Measurements from ENCODE around the gene KIF26A. TPM values are rescaled to one million over a fixed set of nuclear protein-coding genes. Genes with fewer than 3 reads are reported as not detected.

KIF26A gene
- total RNA-seq, 1 donor from 2014 or later, result 15.0 TPM

DNA sequence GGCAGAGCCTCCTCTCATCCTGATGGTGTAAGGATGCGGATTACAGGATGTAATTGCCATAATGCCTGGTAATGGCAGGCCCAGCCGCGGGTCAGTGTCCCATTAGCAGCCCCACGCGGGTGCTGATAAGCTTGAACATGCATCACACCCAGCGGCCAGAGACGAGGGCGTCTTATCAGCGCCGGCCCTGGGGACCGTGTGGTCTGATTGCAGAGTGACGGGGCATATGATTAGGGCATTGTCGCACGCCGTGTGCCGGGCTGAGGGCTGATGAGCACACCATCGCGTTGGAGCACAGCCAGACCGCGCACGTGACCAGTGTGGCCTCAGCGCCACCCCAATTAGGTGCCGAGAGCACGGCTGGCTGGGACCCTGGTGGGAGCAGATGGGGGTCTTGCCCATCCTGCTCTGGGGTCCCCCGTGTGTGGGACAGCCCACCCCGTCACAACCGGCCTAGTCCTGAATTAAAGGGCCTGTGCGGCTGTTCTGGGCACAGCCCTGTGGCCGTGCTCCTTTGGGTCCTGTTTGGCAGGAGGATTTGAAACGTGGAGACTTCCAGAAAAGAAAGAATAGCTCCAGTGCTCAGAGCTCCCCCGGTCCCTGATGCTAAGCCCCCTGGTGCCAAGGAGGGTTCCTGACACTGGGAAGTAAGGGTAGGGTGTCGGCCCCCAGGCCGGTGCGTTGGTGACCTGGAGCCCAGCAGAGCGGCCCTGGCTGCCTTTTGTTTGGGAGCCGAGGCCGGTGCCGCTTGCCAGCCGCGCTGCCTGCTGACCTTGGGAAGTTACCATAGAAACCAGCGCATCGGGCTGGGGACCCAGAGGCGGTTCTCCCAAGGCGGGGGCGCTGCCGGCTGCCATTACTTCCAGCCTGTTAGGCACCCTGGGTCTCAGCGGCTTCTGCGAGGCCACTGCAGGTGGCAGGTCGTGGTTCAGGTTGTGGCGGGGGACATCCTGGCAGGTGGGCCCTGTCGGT, 20.7 kb downstream of the KIF26A start:
- Mint-ChIP-seq H3K27ac (ENCODE audit: unreplicated experiment) (peak overlapping the region; percentile 75), H3K36me3 (ENCODE audit: low read depth) (no peaks in the 10 kb centered on the region), H3K4me1 (no peaks in the 10 kb centered on the region), H3K27me3 (ENCODE audit: low read depth) (no peaks in the 10 kb centered on the region), H3K9me3 (no peaks in the 10 kb centered on the region), H3K4me3 (no peak overlapping the region)
- TF ChIP-seq, protein P1, sequence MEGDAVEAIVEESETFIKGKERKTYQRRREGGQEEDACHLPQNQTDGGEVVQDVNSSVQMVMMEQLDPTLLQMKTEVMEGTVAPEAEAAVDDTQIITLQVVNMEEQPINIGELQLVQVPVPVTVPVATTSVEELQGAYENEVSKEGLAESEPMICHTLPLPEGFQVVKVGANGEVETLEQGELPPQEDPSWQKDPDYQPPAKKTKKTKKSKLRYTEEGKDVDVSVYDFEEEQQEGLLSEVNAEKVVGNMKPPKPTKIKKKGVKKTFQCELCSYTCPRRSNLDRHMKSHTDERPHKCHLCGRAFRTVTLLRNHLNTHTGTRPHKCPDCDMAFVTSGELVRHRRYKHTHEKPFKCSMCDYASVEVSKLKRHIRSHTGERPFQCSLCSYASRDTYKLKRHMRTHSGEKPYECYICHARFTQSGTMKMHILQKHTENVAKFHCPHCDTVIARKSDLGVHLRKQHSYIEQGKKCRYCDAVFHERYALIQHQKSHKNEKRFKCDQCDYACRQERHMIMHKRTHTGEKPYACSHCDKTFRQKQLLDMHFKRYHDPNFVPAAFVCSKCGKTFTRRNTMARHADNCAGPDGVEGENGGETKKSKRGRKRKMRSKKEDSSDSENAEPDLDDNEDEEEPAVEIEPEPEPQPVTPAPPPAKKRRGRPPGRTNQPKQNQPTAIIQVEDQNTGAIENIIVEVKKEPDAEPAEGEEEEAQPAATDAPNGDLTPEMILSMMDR (conservative IDR thresholded peaks at IDR 0.05), result no peak
- DNase-seq (ENCODE audit: low read depth, low spot score), result no peak

DNA sequence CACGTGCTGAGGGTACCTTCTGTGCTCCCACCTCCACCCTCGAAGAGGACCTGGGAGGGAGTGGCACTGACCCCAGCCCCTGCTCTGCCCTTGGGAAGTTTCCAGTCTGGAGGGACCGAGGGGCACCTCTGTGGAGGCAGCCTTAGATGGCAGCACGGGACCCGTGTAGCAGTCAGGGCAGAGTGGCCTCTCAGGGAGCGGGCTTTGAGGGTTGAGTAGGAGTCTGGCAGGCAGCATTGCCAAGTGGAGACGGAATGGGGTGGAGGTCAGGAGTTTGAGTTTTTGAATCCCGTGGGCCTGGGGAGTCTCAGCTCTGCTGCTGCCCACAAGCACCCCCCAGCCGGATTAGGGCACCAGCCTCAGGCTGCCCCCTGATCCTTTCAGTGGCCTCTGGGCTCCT, 21.6 kb downstream of the KIF26A start:
- no peak for DNase-seq (ENCODE audit: low read depth, low spot score)
- no peak overlapping the region for H3K27ac Mint-ChIP-seq (ENCODE audit: unreplicated experiment)
- no peaks in the 10 kb centered on the region for H3K9me3 Mint-ChIP-seq
- no peak overlapping the region for H3K4me3 Mint-ChIP-seq
- TF ChIP-seq, protein P1 (conservative IDR thresholded peaks at IDR 0.05), result no peak
- H3K4me1 Mint-ChIP-seq, result no peaks in the 10 kb centered on the region
- H3K27me3 Mint-ChIP-seq (ENCODE audit: low read depth), result no peaks in the 10 kb centered on the region
- no peaks in the 10 kb centered on the region for H3K36me3 Mint-ChIP-seq (ENCODE audit: low read depth)

DNA sequence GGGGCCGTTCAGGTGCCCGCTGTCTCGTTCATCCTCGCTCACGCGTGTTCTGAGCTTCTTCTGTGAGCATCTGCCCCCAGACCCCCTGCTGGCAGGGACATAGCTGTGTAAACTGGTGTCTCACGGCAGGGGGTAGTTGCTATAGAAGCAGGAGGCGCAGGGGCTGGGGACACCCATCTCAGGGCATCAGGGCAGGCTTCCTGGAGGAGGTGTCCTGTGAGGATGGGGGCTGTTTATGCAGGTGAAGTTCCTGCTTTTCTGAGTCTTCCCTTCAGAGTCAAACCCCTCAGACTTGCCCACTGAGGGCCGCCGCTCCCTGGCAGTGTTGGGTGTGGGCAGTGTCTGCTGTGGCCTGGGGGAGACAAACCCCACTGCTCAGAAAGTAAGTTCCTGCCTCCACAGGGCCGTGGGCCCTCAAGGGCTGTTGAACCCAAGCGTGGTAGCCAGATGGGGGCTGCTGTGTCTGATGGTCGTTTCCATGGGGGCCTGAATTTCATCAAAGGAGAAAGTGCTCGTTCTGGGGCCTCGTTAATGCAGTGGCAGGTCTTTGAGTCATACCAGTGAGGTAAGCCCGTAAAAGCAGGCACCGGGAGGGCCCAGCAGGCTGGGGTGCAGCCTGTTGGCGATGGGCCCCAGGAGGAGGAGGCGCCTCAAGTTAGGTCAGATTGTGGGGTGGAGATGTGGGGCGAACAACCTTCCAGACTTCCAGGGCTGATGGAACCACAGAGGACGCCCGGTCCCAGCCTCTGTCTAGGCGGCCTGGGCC, 23.4 kb downstream of the KIF26A start:
- TF ChIP-seq, protein P1 (conservative IDR thresholded peaks at IDR 0.05), result no peak
- no peak for DNase-seq (ENCODE audit: low read depth, low spot score)
- H3K27me3 Mint-ChIP-seq (ENCODE audit: low read depth), result no peaks in the 10 kb centered on the region
- no peaks in the 10 kb centered on the region for H3K36me3 Mint-ChIP-seq (ENCODE audit: low read depth)
- peak overlapping the region; percentile 35 for H3K27ac Mint-ChIP-seq (ENCODE audit: unreplicated experiment)
- H3K9me3 Mint-ChIP-seq, result no peaks in the 10 kb centered on the region
- H3K4me3 Mint-ChIP-seq, result no peak overlapping the region
- no peaks in the 10 kb centered on the region for H3K4me1 Mint-ChIP-seq

DNA sequence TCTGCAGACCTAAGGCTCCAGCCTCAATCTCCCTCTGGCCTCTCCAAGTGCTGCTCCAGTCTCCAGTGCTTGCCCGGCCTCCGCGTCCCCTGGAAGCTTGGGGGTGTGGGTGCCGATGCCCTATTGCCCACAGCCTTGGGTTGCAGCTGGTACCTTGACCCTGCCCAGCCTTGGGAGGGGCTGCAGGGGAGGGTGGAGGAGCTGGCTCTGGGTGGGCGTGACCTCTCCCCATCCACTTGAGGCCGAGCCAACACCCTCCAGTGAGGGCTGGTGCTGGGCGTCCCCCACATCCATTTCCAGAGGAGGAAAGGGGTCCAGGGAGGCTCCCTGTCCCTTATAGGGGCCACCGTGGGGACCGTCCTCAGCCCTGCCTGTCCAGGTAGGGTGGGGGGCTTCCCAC, 24.1 kb downstream of the KIF26A start:
- Mint-ChIP-seq H3K4me3 (no peak overlapping the region), H3K4me1 (no peaks in the 10 kb centered on the region), H3K9me3 (no peaks in the 10 kb centered on the region), H3K27me3 (ENCODE audit: low read depth) (no peaks in the 10 kb centered on the region), H3K27ac (ENCODE audit: unreplicated experiment) (no peak overlapping the region), H3K36me3 (ENCODE audit: low read depth) (no peaks in the 10 kb centered on the region)
- TF ChIP-seq, protein P1 (conservative IDR thresholded peaks at IDR 0.05), result no peak
- no peak for DNase-seq (ENCODE audit: low read depth, low spot score)

DNA sequence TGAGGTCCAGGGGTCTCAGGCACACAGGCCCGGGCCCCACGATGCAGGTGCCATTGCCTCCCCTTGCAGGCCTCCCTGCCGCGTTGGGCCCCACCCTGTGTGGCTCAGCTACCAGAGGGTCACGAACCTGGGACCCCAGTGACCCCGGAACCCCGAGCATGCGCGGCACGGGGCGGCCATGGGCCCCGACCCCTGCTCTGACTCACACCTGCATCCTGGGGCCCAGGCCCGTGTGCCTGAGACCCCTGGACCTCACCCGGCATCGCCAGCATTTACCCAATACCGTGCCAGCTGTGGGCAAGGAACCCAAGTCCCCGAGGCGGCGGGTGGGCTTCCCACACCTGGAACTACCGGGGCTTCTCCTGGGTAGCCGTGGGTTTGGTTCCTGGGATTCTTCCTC, 25.2 kb downstream of the KIF26A start:
- no peaks in the 10 kb centered on the region for H3K4me1 Mint-ChIP-seq
- DNase-seq (ENCODE audit: low read depth, low spot score), result no peak
- no peak overlapping the region for H3K4me3 Mint-ChIP-seq
- no peaks in the 10 kb centered on the region for H3K27me3 Mint-ChIP-seq (ENCODE audit: low read depth)
- H3K9me3 Mint-ChIP-seq, result no peaks in the 10 kb centered on the region
- TF ChIP-seq, protein P1 (conservative IDR thresholded peaks at IDR 0.05), result no peak
- H3K27ac Mint-ChIP-seq (ENCODE audit: unreplicated experiment), result no peak overlapping the region
- H3K36me3 Mint-ChIP-seq (ENCODE audit: low read depth), result no peaks in the 10 kb centered on the region
